Measurements from ENCODE around the gene FXR2. TPM values are rescaled to one million over a fixed set of nuclear protein-coding genes. Genes with fewer than 3 reads are reported as not detected.

Gene FXR2
- total RNA-seq, 1 donor from 2014 or later: 43.2 TPM

GRCh38 chr17:7582396-7583252, 32.1 kb downstream of the FXR2 start:
- no peak for DNase-seq (ENCODE audit: low read depth)
- peaks cover 22% of the 10 kb centered on the region for H3K36me3 ChIP-seq (ENCODE audit: control insufficient read depth, insufficient read depth, low read length)
- FAIRE-seq: no peak
- H3K4me3 ChIP-seq (ENCODE audit: low read depth, low read length): peak overlapping the region; percentile 57
- H3K27me3 ChIP-seq (ENCODE audit: control insufficient read depth, insufficient read depth, low read length): no peaks in the 10 kb centered on the region
- TF ChIP-seq, protein P1, sequence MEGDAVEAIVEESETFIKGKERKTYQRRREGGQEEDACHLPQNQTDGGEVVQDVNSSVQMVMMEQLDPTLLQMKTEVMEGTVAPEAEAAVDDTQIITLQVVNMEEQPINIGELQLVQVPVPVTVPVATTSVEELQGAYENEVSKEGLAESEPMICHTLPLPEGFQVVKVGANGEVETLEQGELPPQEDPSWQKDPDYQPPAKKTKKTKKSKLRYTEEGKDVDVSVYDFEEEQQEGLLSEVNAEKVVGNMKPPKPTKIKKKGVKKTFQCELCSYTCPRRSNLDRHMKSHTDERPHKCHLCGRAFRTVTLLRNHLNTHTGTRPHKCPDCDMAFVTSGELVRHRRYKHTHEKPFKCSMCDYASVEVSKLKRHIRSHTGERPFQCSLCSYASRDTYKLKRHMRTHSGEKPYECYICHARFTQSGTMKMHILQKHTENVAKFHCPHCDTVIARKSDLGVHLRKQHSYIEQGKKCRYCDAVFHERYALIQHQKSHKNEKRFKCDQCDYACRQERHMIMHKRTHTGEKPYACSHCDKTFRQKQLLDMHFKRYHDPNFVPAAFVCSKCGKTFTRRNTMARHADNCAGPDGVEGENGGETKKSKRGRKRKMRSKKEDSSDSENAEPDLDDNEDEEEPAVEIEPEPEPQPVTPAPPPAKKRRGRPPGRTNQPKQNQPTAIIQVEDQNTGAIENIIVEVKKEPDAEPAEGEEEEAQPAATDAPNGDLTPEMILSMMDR (IDR thresholded peaks at IDR 0.05; ENCODE audit: insufficient read depth, low read length, severe bottlenecking): no peak

- no peak for FAIRE-seq
- no peaks in the 10 kb centered on the region for H3K27me3 ChIP-seq (ENCODE audit: control insufficient read depth, insufficient read depth, low read length)
- TF ChIP-seq, protein P1 (IDR thresholded peaks at IDR 0.05; ENCODE audit: insufficient read depth, low read length, severe bottlenecking): no peak
- H3K36me3 ChIP-seq (ENCODE audit: control insufficient read depth, insufficient read depth, low read length): peaks cover 25% of the 10 kb centered on the region
- no peak overlapping the region for H3K4me3 ChIP-seq (ENCODE audit: low read depth, low read length)
- DNase-seq (ENCODE audit: low read depth): peak; percentile 57
Observed at GRCh38 chr17:7580604-7581575, 33.8 kb downstream of the FXR2 start.

- TF ChIP-seq, protein P1 (IDR thresholded peaks at IDR 0.05; ENCODE audit: insufficient read depth, low read length, severe bottlenecking): no peak
- H3K27me3 ChIP-seq (ENCODE audit: control insufficient read depth, insufficient read depth, low read length): no peaks in the 10 kb centered on the region
- peaks cover 28% of the 10 kb centered on the region for H3K36me3 ChIP-seq (ENCODE audit: control insufficient read depth, insufficient read depth, low read length)
- FAIRE-seq: no peak
- no peak for DNase-seq (ENCODE audit: low read depth)
- H3K4me3 ChIP-seq (ENCODE audit: low read depth, low read length): peak overlapping the region; percentile 1
Observed at GRCh38 chr17:7579834-7580603, 34.7 kb downstream of the FXR2 start.

DNA sequence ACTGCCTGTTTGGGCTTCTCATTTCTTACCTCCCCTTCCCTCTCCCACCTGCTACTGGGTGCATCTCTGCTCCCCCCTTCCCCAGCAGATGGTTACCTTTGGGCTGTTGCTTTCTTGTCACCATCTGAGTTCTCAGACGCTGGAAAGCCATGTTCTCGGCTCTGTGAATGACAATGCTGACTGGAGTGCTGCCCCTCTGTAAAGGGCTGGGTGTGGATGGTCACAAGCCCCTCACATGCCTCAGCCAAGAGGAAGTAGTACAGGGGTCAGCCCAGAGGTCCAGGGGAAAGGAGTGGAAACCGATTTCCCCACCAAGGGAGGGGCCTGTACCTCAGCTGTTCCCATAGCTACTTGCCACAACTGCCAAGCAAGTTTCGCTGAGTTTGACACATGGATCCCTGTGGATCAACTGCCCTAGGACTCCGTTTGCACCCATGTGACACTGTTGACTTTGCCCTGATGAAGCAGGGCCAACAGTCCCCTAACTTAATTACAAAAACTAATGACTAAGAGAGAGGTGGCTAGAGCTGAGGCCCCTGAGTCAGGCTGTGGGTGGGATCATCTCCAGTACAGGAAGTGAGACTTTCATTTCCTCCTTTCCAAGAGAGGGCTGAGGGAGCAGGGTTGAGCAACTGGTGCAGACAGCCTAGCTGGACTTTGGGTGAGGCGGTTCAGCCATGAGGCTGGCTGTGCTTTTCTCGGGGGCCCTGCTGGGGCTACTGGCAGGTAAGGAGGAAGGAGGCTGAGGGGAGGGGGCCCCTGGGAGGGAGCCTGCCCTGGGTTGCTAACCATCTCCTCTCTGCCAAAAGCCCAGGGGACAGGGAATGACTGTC, 35.5 kb downstream of the FXR2 start, which contains the start of gene CD68:
CD68 (plus strand) TSS at position 638 of the 833 bp plus-strand sequence; CDS start at position 678, 40 bp downstream.
- H3K36me3 ChIP-seq (ENCODE audit: control insufficient read depth, insufficient read depth, low read length): peaks cover 35% of the 10 kb centered on the region
- TF ChIP-seq, protein P1 (IDR thresholded peaks at IDR 0.05; ENCODE audit: insufficient read depth, low read length, severe bottlenecking): no peak
- FAIRE-seq (peak; percentile 86), DNase-seq (ENCODE audit: low read depth) (peak; percentile 98)
- peak within 1 kb of the TSS; percentile 1 for H3K4me3 ChIP-seq (ENCODE audit: low read depth, low read length)
- H3K27me3 ChIP-seq (ENCODE audit: control insufficient read depth, insufficient read depth, low read length): no peaks in the 10 kb centered on the region
